Kidney epithelial cell (primary cell): ENCODE measurements around the gene ZMPSTE24. TPM values are rescaled to one million over a fixed set of nuclear protein-coding genes. Genes with fewer than 3 reads are reported as not detected.

Experiments used
- DNase-seq: peaks from one replicate; pipeline ENCODE4 v3.0.0-alpha.2; 2010; ENCODE audit warnings: low read depth
- H3K27me3 ChIP-seq: 2 replicates; pipeline ENCODE4 v1.6.0; 2011; ENCODE audit warnings: low read length; ENCODE audit not compliant: control insufficient read depth, insufficient read depth
- H3K36me3 ChIP-seq: 2 replicates; pipeline ENCODE4 v1.5.1; 2011; ENCODE audit warnings: low read length; ENCODE audit not compliant: control insufficient read depth, insufficient read depth
- H3K4me3 ChIP-seq: 2 replicates; pipeline ENCODE4 v1.5.1; 2011; ENCODE audit warnings: low read depth, mild to moderate bottlenecking, control low read depth, low read length
- CTCF ChIP-seq: IDR thresholded peaks from 2 replicates; pipeline ENCODE4 v1.5.1; 2011; ENCODE audit warnings: mild to moderate bottlenecking, moderate library complexity, low read length, control low read depth, inconsistent platforms; ENCODE audit not compliant: insufficient read depth, poor library complexity, severe bottlenecking
- total RNA-seq: library from RNA; depleted of rRNA; stranded (reverse); fragments of >200 nt; gene quantifications from 2 replicates; pipeline ENCODE4 v1.2.3, GENCODE V29; 2015

Gene ZMPSTE24
- total RNA-seq, 1 donor from 2014 or later, result 56.3 TPM

DNA sequence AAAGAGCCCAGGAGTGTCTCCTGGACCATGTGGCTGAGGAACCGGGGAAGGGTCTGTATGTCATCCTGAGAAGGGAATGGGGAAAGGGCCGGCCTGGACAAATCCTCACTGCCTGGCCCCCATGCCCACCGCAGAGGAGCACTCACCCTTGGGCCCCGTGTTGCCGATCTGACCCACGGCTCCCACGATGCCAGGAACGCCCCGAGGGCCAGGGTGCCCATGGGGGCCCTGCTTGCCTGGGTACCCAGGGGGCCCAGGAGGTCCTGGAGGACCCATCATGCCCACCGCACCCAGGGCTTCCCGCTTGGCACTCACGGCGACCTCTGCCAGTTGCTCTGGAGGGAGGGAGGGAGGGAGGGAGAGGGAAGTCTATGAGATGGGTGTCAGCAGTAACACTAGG lies 44.4 kb downstream of the ZMPSTE24 start:
- TF ChIP-seq CTCF, result no peak
- H3K36me3 ChIP-seq, result no peaks in the 10 kb centered on the region
- no peak overlapping the region for H3K4me3 ChIP-seq
- H3K27me3 ChIP-seq, result no peaks in the 10 kb centered on the region
- no peak for DNase-seq

DNA sequence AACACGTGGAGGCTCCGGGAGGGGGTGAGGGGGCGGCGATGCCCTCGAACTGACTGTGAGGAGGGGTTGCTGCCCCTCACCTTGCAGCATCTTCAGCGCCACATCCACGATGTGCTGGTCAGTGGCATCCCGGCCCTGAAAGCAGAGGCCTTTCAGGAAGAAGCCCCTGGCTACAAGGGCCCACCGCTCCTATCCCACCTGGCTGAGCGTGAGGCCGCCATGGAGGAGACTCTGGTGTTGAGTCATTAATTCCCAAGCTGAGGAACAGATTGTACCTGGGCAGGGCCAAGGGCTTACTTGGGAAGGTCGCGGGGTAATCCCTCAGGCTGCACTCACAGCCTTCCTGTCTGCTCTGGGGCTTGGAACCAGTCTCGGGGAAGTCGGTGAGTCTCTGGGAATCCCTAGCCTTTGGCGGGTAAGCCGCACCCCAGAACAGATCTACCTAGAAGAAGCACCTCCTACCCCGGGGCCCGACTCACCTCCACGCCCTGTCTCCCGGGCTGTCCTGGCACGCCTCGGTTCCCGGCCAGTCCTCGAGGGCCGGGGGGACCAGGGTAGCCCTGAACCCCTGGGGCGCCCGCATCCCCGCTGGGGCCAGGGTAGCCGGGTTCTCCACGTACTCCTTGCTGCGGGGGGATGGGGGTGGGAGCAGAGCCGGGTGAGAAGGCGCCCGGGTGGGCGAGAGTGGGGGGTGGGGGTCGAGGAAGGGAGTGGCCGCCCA lies 45.2 kb downstream of the ZMPSTE24 start:
- Histone ChIP-seq H3K36me3 (no peaks in the 10 kb centered on the region), H3K27me3 (no peaks in the 10 kb centered on the region), H3K4me3 (no peak overlapping the region)
- no peak for DNase-seq
- TF ChIP-seq CTCF, result no peak

GRCh38 chr1:40303790-40304189 lies 45.8 kb downstream of the ZMPSTE24 start:
- no peak for DNase-seq
- H3K27me3 ChIP-seq, result no peaks in the 10 kb centered on the region
- H3K36me3 ChIP-seq, result no peaks in the 10 kb centered on the region
- H3K4me3 ChIP-seq, result no peak overlapping the region
- no peak for TF ChIP-seq CTCF

DNA sequence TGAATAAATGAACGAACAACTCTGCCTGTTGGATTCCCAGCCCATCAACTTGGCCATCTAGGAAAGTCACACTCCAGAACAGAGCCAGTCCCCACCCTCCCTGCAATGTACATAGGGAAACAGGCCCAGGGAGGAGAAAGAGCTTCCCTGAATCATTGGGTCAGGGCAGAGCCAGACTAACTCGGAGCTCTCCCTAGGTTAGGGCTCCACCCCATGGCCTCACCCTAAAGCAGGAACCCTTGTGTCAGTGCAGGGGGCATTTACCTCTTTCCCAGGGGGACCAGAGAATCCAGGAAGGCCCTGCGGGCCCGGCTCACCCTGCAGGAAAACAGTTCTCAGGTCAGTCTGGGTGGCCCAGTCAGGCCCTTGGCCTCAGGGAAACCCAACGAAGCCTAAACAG lies 47.4 kb downstream of the ZMPSTE24 start:
- no peak for DNase-seq
- H3K4me3 ChIP-seq, result no peak overlapping the region
- no peak for TF ChIP-seq CTCF
- H3K36me3 ChIP-seq, result no peaks in the 10 kb centered on the region
- H3K27me3 ChIP-seq, result no peaks in the 10 kb centered on the region

DNA sequence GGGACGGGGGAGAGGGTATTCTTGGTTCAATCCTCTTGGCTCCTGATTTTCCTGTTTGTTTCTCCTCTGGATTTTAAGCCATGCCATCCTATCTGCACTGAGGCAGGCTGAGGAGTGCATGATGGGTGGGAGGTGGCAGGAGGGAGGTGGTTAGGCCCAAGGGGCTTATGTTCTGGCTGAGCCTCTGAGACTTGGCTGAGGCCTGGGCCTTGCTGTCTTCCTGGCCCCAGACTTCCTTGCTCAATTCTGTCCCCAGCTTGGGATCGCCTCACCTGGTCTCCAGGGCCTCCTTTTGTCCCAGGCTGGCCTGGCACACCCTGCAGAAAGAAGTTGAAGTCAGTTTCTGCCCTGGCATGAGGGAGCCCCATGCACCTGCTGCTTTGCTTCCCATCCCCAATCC lies 47.8 kb downstream of the ZMPSTE24 start:
- no peaks in the 10 kb centered on the region for H3K36me3 ChIP-seq
- H3K27me3 ChIP-seq, result no peaks in the 10 kb centered on the region
- no peak for DNase-seq
- no peak overlapping the region for H3K4me3 ChIP-seq
- TF ChIP-seq CTCF, result no peak

- Histone ChIP-seq H3K4me3 (no peak overlapping the region), H3K36me3 (no peaks in the 10 kb centered on the region), H3K27me3 (no peaks in the 10 kb centered on the region)
- no peak for TF ChIP-seq CTCF
- no peak for DNase-seq
Measured at GRCh38 chr1:40306296-40306695, 48.3 kb downstream of the ZMPSTE24 start.
